Lower leg skin (tissue), 4 donors: Measurements from ENCODE around the gene SLC13A3. TPM values are rescaled to one million over a fixed set of nuclear protein-coding genes. Genes with fewer than 3 reads are reported as not detected.
A peak's percentile ranks its signal among the peaks of the same experiment; 100 is the strongest.

Experiments
- DNase-seq, 2 donors: peaks; one replicate each; pipeline ENCODE4 v3.0.0-alpha.2; 2019; ENCODE audit warnings: low spot score in 2 of 2
- H3K4me3 ChIP-seq: fragments of 200-600 bp; sonication (generic); 2 replicates; pipeline ENCODE4 v1.5.1; 2017; ENCODE audit warnings: mild to moderate bottlenecking, low read depth; ENCODE audit not compliant: poor library complexity, severe bottlenecking
- POLR2A ChIP-seq, 2 donors: fragments of 450-650 bp; IDR thresholded peaks; one replicate each; pipeline ENCODE4 v1.6.1; 2016 to 2017; ENCODE audit warnings: antibody characterized with exemption in 2 of 2, mild to moderate bottlenecking in 1 of 2, moderate library complexity in 1 of 2
- WGBS, 2 donors: methylation state at CpG; one replicate each; pipeline ENCODE4 v1.1.5; 2018; 5-methylcytosine and 5-hydroxymethylcytosine counted together
- intact Hi-C: fragments of 100-400 bp; cut with DNase I; formaldehyde crosslinking; loops from one replicate; pipeline ENCODE4 v1.15.0; 2023; ENCODE audit warnings: low total_unique reads
- total RNA-seq, 4 donors: library from RNA; depleted of rRNA; stranded (reverse); fragments of >200 nt; gene quantifications; one replicate each; pipeline ENCODE4 v1.1.0, GENCODE V29; 2016
- TF ChIP-seq, protein P1 (sequence below), 3 donors: fragments of 450-650 bp; IDR thresholded peaks; one replicate each; pipeline ENCODE4 v1.5.1; 2016; ENCODE audit warnings: antibody characterized with exemption in 3 of 3, mild to moderate bottlenecking in 3 of 3, moderate library complexity in 2 of 3

SLC13A3 gene
- total RNA-seq, 4 donors from 2014 or later: 1.4 to 3.3 (median 1.8) TPM

DNA sequence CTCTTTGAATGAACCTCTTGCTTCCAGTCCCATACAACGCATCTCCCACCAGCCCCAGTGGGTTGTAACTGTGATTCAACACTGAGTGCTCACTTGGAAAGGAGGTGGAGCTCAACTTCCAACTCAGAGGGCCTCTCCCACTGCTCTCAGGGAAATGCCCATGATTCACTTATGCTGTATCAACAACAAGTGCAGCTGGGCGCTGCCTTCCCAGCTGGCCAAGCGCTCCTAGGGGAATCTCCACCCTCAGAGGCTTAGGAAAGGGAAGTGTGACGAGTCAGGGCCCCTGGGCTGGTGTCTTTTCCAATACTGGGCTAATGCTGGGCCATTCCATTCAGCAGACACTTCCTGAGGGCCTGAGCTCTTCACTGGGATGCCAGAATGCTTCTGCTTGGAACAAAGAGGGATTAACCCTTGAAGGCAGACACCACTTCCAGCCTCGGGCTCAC lies 92.7 kb downstream of the SLC13A3 start:
- no peak overlapping the region for H3K4me3 ChIP-seq
- TF ChIP-seq, protein P1, sequence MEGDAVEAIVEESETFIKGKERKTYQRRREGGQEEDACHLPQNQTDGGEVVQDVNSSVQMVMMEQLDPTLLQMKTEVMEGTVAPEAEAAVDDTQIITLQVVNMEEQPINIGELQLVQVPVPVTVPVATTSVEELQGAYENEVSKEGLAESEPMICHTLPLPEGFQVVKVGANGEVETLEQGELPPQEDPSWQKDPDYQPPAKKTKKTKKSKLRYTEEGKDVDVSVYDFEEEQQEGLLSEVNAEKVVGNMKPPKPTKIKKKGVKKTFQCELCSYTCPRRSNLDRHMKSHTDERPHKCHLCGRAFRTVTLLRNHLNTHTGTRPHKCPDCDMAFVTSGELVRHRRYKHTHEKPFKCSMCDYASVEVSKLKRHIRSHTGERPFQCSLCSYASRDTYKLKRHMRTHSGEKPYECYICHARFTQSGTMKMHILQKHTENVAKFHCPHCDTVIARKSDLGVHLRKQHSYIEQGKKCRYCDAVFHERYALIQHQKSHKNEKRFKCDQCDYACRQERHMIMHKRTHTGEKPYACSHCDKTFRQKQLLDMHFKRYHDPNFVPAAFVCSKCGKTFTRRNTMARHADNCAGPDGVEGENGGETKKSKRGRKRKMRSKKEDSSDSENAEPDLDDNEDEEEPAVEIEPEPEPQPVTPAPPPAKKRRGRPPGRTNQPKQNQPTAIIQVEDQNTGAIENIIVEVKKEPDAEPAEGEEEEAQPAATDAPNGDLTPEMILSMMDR (IDR thresholded peaks at IDR 0.05): no peak
- TF ChIP-seq POLR2A (IDR thresholded peaks at IDR 0.05): no peak
- 26 to 36% methylated on average over 5 of the region's 5 CpGs for WGBS, 2 donors
- peak in 1 of 2 donors; percentile 25 for DNase-seq
- intact Hi-C loops: no loop called here

DNA sequence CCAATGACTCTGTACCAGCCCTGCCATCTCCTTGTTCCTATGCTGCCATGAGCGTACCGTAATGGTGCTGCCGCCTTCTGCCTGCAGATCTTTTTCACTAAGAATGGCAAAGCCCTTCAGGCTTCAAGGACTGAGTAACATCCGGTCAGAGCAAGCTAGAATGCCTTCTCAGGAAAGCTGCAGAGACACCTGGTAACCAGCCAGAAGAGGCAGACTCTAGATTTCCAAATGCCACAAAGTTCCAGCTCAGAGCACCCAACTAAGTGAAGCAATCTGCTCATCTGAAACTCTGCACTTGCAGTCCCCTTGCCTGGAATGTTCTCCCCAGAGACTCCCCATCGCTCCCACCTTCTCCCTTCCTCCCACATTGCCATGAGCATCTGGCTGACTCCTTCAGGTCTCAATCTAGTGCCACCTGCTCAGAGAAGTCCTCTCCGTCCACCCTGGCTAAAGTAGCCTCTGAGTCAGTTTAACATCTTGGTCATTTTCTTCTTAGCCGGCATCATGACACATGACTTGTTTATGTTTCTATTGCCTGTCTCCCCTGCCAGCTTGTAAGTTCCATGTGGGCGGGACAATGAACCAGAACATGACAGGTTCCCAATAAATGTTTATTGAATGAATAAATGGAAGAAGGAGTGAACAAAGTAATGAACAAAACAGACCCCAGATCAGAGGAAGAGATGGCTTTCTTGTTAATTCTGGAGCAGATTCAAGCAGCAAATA lies 93.9 kb downstream of the SLC13A3 start:
- intact Hi-C loops: no loop called here
- peak in 1 of 2 donors; percentile 52 for DNase-seq
- no peak overlapping the region for H3K4me3 ChIP-seq
- 66 to 73% methylated on average over 8 of the region's 8 CpGs for WGBS, 2 donors
- no peak for TF ChIP-seq POLR2A (IDR thresholded peaks at IDR 0.05)
- TF ChIP-seq, protein P1 (IDR thresholded peaks at IDR 0.05): no peak

DNA sequence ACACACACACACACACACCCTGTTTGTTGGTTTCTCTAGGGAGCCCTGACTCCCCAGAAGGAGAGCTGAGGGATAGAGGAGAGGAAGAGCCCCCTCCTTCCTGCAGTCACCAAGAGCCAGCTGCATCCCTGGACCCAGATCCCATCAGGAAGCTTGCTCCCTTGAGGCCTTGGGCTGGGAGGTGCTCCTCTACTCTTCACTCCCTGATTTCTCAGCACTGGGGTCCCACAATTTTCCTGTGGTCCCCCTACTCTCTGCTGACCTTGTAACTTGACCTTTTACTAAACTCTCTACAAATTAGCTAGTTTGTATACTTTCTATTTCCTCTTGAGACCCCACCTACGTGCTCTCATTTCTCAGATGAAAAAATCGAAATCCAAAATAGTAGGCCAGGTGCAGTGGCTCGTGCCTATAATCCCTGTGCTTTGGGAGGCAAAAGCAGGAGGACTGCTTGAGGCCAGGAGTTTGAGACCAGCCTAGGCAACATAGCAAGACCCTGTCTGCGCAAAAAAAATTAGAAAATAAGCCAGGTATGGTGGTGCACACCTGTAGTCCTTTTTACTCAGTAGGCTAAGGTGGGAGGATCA lies 95.8 kb downstream of the SLC13A3 start:
- H3K4me3 ChIP-seq: no peak overlapping the region
- no peak for TF ChIP-seq POLR2A (IDR thresholded peaks at IDR 0.05)
- TF ChIP-seq, protein P1 (IDR thresholded peaks at IDR 0.05): no peak
- WGBS, 2 donors: 84 to 90% methylated on average over 4 of the region's 4 CpGs
- peak in 1 of 2 donors; percentile 18 for DNase-seq
- intact Hi-C loops: no loop called here

DNA sequence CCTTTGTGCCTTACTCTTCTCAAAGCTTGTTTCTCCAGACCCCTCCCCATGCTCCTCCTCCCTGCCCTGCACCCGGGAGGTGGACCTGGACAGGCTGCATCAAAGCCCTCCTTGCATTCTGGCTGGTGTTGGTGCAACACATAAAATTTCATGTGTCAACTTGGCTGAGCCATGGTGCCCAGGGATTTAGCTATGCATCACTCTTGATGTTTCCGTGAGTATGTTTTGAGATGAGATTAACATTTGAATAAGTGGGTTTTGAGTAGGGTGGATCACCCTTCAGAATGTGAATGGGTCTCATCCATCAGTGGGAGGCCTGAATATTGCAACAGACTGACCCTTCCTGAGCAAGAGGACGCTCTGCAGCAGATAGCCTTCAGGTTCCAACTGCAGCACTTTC lies 96.4 kb downstream of the SLC13A3 start:
- WGBS, 2 donors: 52 to 66% methylated on average over 3 of the region's 3 CpGs
- H3K4me3 ChIP-seq: no peak overlapping the region
- intact Hi-C loops: no loop called here
- TF ChIP-seq POLR2A (IDR thresholded peaks at IDR 0.05): no peak
- TF ChIP-seq, protein P1 (IDR thresholded peaks at IDR 0.05): no peak
- DNase-seq: peak in 1 of 2 donors; percentile 46

DNA sequence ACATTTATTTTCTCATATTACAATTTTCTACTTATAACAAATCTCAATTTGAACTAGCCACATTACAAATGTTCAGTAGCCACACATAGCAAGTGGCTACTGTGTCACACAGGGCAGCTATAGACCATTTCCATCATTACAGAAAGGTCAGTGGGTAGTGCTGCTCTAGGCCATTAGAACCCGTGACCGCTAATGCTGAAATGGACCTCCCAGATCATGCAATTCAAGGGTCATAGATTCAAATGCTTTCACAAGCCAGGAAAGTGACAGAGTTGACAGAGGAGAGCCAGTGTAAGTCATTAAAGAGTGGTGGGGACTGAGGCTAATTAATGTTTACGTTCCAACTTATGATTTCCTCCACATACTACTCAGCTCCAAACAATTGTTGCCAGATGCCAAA lies 97.3 kb downstream of the SLC13A3 start:
- intact Hi-C loops: no loop called here
- WGBS, 2 donors: 77 to 88% methylated on average over 3 of the region's 3 CpGs
- DNase-seq: peak in 1 of 2 donors; percentile 4
- no peak overlapping the region for H3K4me3 ChIP-seq
- TF ChIP-seq POLR2A (IDR thresholded peaks at IDR 0.05): no peak
- TF ChIP-seq, protein P1 (IDR thresholded peaks at IDR 0.05): no peak
